AML-193 (cell line): ENCODE results near the gene HAPSTR1.
"Not testable (repeated sequence)": the region's sequence is repeated elsewhere in the genome, so short reads cannot be mapped to it uniquely, and the experiment has no call there.

Source experiments
- DNase-seq, 2 experiments: peaks; one replicate each; lab custom pipeline; 2025; lab: John Stamatoyannopoulos, UW

HAPSTR1 gene

GRCh38 chr16:9071377-9071776 lies 20.1 kb upstream of the HAPSTR1 start:
- DNase-seq, result no peak

DNA sequence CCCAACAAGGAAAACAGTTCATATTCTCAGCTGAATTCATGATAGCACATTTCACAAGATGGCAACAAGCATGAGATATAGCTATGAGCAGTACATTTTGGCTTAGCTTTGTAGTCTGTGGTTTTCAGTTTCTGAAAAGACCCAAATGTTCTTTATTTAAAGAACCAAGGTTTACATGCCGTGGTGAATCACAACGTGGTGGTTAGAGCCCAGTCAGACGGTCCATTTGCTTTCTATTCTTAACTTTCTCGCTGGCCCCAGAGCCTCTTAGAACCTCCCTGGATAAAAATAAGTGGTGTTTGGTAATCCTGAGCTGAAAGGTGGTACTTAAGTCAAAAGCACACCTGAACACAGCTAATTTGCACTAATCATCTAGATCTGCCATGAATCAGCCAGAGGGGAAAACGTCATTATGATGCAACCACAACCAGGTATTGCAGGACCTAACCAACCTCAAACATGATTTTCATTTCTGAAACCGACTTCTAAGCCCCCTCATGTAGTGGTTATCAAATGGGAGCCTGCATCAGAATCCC lies 18.6 kb upstream of the HAPSTR1 start:
- no peak for DNase-seq

GRCh38 chr16:9075299-9076071 lies 16.0 kb upstream of the HAPSTR1 start:
- no peak for DNase-seq

GRCh38 chr16:9077091-9077809 lies 14.2 kb upstream of the HAPSTR1 start:
- DNase-seq, result peak; percentile 46

DNA sequence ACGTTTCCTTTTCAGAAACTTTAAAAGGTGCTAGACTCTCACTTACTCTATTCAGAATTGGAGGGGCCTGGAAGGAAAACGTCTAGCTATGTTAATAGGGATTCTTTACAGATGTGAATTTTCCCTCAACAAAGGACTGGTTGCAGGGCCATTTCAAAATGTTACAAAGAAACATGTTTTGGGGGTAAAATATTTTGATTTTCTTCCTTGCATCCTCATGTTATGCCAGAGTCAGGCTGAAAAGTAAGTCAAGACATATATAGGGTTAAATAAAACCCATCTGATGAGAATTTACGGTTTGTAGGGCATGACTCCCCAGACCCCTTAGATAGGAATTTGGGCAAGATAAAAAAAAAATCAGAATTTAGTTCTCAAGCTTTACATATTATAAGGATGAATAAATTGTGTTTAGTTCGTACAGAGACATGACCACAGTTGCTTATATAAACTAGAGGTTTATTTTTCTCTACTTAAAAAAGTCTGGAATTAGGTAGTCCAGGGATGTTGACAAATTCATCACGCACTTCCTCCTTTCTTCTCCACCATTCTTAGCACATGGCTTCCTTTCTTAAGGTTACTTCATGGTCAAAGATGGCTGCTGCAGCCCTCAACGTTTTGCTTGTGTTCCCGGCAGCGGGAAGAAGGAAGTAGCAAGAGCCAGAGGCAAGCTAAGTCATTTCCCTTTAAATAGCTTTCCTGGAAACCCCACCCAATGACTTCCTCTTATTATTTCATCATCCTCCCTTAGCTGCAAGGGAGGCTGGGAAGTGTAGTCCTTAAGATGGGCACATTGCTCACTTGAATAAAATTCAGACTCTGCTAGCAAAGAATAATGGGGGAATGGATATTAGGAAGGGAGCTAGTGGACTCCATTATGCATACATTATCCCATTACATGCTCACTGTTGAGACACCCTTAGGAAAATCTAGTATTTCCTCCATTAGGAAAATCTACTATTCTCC lies 12.7 kb upstream of the HAPSTR1 start:
- DNase-seq, result peak; percentile 96 to 97

DNA sequence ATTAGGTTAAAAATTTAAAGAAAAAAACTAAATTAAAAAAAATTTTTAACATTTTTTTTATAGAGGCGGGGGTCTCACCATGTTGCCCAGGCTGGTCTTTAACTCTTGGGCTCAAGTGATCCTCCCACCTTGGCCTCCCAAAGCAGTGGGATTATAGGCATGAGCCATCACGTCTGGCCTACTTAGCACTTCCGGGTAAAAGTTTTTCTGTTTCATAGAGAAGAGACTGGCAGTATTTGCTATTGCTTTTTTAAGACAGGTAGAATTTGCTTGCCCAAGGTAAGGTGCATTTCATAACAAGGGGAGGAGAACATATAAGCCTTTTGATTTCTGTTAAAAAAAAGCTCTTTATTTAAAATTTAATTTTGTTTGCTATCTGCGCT lies 12.0 kb upstream of the HAPSTR1 start:
- DNase-seq, result no peak

DNA sequence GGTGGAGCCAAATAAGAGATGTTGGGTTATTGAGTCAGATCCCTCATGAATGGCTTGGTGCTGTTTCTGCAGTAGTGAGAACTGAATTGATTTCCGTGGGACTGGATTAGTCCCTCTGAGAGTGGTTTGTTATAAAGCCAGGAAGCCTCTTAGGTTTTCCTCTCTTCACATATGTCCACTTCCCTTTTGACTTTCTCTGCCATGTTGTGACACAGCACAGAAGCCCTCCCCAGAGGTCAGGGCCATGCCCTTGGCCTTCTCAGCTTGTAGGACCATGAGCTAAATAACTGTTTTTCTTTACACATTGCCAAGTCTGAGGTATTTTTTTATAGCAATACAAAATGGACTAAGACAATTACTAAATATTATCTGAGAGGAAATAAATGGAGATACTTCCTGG lies 10.3 kb upstream of the HAPSTR1 start:
- no peak for DNase-seq

DNA sequence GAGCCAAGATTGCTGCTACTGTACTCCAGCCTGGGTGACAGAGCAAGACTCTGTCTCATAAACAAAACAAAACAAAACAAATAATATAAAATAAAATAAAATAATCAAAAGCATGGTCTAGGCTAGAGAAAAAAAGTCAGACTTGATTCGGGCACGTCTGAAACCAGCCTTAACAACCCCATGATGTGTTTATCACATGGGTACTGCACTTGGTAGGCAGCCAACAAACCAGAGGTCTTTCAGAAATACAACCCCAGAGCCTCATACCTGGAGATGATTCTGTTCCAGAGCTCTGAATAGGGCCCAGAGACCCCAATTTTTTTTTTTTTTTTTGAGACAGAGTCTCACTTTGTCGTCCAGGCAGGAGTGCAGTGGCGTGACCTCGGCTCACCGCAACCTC lies 9.6 kb upstream of the HAPSTR1 start:
- no peak for DNase-seq

- no peak for DNase-seq
These were observed 9.0 kb upstream of the HAPSTR1 start for GRCh38 chr16:9082422-9082821.

DNA sequence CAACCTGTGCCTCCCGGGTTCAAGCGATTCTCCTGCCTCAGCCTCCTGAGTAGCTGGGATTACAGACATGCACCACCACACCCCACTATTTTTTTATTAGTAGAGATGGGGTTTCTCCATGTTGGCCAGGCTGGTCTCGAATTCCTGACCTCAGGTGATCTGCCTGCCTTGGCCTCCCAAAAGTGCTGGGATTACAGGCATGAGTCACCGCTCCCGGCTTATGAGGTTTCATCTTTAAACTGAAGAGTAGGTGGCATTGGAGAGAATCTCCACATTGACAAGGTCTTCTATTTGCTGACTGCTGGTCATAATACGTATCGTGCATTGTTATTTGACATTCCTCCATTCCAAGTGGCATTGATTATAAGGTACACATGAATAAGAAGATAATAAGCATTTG lies 3.7 kb upstream of the HAPSTR1 start:
- DNase-seq, result not testable (repeated sequence)

GRCh38 chr16:9088848-9089247 lies 2.6 kb upstream of the HAPSTR1 start:
- no peak for DNase-seq

DNA sequence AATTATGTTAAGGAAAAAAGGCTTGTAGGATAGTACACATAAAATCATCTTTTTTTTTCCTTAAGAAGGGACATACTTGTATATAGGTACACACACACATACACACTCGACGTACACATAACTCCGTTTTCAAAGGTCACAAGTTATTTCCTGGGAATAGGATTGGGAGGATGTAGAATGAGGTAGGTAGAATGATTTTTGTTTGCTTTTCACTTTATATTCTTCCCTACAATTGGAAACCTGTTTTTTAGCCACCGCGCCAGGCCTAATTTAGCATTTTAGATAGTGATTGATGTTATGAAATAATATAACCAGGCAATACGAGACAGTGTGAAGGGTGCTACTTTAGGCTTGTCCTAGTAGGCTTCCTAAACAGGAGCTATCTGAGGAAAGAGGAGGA lies 1.8 kb upstream of the HAPSTR1 start:
- no peak for DNase-seq

GRCh38 chr16:9090101-9090959 lies 1.1 kb upstream of the HAPSTR1 start:
- no peak for DNase-seq

DNA sequence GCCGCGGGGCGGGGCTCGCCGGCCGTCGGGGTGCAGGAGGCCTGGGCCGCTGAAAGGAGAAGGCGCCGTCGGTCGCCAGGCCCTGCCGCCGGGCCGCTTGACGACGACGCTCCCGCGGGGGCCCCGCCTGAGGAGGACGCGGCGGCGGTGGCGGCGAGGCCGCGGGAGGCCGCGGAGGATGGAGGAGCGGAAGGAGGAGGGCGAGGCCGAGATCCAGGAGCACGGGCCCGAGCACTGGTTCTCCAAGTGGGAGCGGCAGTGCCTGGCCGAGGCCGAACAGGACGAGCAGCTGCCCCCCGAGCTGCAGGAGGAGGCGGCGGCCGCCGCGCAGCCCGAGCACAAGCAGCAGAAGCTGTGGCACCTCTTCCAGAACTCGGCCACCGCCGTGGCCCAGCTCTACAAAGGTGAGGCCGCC lies 430 bp downstream of the HAPSTR1 start:
- no peak for DNase-seq

DNA sequence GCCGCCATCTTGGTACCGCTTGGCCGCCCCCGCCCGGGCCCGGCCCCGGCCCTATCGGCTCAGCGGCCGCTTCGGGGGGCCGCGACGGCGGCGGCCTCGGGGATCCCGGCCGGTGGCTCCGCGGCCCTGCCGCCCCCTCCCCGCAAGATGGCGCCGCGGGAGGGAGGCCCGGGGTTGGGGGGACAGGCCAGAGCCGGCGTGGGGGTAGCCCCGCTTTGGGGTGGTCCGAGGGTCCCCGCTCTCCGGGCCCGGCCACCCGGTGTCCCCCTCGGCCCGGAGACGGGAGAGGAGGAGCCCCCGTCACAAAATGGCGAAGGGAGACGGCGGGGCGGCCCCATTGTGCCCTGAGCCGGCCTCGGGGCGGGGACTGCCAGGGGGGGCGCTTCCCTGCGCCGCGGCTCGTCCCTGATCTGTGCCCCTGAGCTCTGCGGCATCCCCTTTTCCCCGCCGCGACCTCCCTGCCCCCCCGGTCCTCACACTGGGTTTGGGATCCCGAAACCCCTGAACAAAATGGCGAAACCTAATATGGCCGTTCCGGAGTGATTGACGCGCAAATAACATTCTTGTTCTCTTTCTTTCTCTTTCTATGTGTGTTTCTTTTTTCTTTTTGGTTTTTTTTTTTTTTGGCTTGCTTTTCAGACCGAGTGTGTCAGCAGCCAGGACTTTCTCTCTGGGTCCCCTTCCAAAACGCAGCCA lies 986 bp downstream of the HAPSTR1 start:
- no peak for DNase-seq

- DNase-seq, result no peak
These were observed 1.5 kb downstream of the HAPSTR1 start for GRCh38 chr16:9092978-9093344.

- no peak for DNase-seq
These were observed 2.8 kb downstream of the HAPSTR1 start for GRCh38 chr16:9094011-9094846.

GRCh38 chr16:9095171-9095570 lies 3.7 kb downstream of the HAPSTR1 start:
- no peak for DNase-seq

- DNase-seq, result no peak
These were observed 4.4 kb downstream of the HAPSTR1 start for GRCh38 chr16:9095656-9096397.
